Left hindlimb (tissue), 1 donor: ENCODE measurements around the gene DDOST.
"Not testable (repeated sequence)": the region's sequence is repeated elsewhere in the genome, so short reads cannot be mapped to it uniquely, and the experiment has no call there.

ENCODE experiments used
- DNase-seq: peaks from one replicate; pipeline ENCODE4 v3.0.0-alpha.2; 2018

The DDOST gene

GRCh38 chr1:20619999-20620398, 41.2 kb downstream of the DDOST start:
- no peak for DNase-seq

GRCh38 chr1:20618550-20618949, 42.6 kb downstream of the DDOST start:
- DNase-seq: no peak

GRCh38 chr1:20616847-20617487, 44.2 kb downstream of the DDOST start:
- DNase-seq: no peak

GRCh38 chr1:20615946-20616846, 45.0 kb downstream of the DDOST start:
- no peak for DNase-seq

- no peak for DNase-seq
Observed at GRCh38 chr1:20614131-20614579, 47.0 kb downstream of the DDOST start.

- no peak for DNase-seq
Observed at GRCh38 chr1:20612221-20612746, 48.9 kb downstream of the DDOST start.

GRCh38 chr1:20611652-20612051, 49.5 kb downstream of the DDOST start:
- DNase-seq: no peak

GRCh38 chr1:20610970-20611369, 50.2 kb downstream of the DDOST start:
- no peak for DNase-seq

GRCh38 chr1:20609541-20609940, 51.6 kb downstream of the DDOST start:
- DNase-seq: no peak

GRCh38 chr1:20606801-20607570, 54.2 kb downstream of the DDOST start:
- DNase-seq: not testable (repeated sequence)

GRCh38 chr1:20604678-20605077, 56.5 kb downstream of the DDOST start:
- no peak for DNase-seq

GRCh38 chr1:20603504-20604464, 57.4 kb downstream of the DDOST start:
- no peak for DNase-seq

GRCh38 chr1:20602851-20603450, 58.2 kb downstream of the DDOST start:
- DNase-seq: no peak
